ENCODE measurements around the gene COX6B1.

Gene COX6B1

GRCh38 chr19:35696835-35697234 is 48.7 kb downstream of the COX6B1 start:
- Histone ChIP-seq H3K27ac (ENCODE audit: low read length) (no peak overlapping the region), H4K20me1 (ENCODE audit: insufficient read depth, low read length) (no peaks in the 10 kb centered on the region), H3K9me3 (ENCODE audit: insufficient read depth, low read length, severe bottlenecking) (no peaks in the 10 kb centered on the region), H3K9ac (ENCODE audit: low read depth, low read length) (no peak overlapping the region), H3K4me3 (ENCODE audit: low read depth in 1 of 2, low read length in 2 of 2) (no peak overlapping the region), H3K36me3 (ENCODE audit: insufficient read depth, low read length) (no peaks in the 10 kb centered on the region), H3K4me1 (ENCODE audit: insufficient read depth, low read length) (peaks cover 14% of the 10 kb centered on the region), H3K4me2 (ENCODE audit: insufficient read depth, low read length) (no peak overlapping the region), H2AFZ (ENCODE audit: low read depth, low read length) (no peak overlapping the region), H3K79me2 (ENCODE audit: insufficient read depth, low read length) (no peaks in the 10 kb centered on the region), H3K27me3 (ENCODE audit: insufficient read depth, low read length, poor library complexity) (no peaks in the 10 kb centered on the region)
- no peak for ATAC-seq (ENCODE audit: insufficient read depth, low read depth)
- no peak for TF ChIP-seq CTCF (IDR thresholded peaks at IDR 0.05; ENCODE audit: borderline replicate concordance, extremely low read depth, low read length, poor library complexity, severe bottlenecking)
- TF ChIP-seq EZH2 (IDR thresholded peaks at IDR 0.05; ENCODE audit: borderline replicate concordance, low read depth, low read length, severe bottlenecking) = no peak
- DNase-seq = no peak

- Histone ChIP-seq H3K36me3 (ENCODE audit: insufficient read depth, low read length) (no peaks in the 10 kb centered on the region), H3K27me3 (ENCODE audit: insufficient read depth, low read length, poor library complexity) (no peaks in the 10 kb centered on the region), H3K4me3 (ENCODE audit: low read depth in 1 of 2, low read length in 2 of 2) (peak overlapping the region; percentile 21 to 78; a peak in 3 of 4 replicates), H2AFZ (ENCODE audit: low read depth, low read length) (peak overlapping the region; percentile 98), H3K9ac (ENCODE audit: low read depth, low read length) (peak overlapping the region; percentile 57), H4K20me1 (ENCODE audit: insufficient read depth, low read length) (no peaks in the 10 kb centered on the region), H3K27ac (ENCODE audit: low read length) (peak overlapping the region; percentile 75), H3K4me2 (ENCODE audit: insufficient read depth, low read length) (peak overlapping the region; percentile 78), H3K9me3 (ENCODE audit: insufficient read depth, low read length, severe bottlenecking) (no peaks in the 10 kb centered on the region), H3K79me2 (ENCODE audit: insufficient read depth, low read length) (no peaks in the 10 kb centered on the region), H3K4me1 (ENCODE audit: insufficient read depth, low read length) (peaks cover 18% of the 10 kb centered on the region)
- ATAC-seq (ENCODE audit: insufficient read depth, low read depth) = peak; percentile 99
- TF ChIP-seq EZH2 (IDR thresholded peaks at IDR 0.05; ENCODE audit: borderline replicate concordance, low read depth, low read length, severe bottlenecking) (no peak), CTCF (IDR thresholded peaks at IDR 0.05; ENCODE audit: borderline replicate concordance, extremely low read depth, low read length, poor library complexity, severe bottlenecking) (no peak)
- DNase-seq = peak; percentile 98
These were observed 54.3 kb downstream of the COX6B1 start for GRCh38 chr19:35702223-35703012.

- no peak for DNase-seq
- H3K4me2 ChIP-seq (ENCODE audit: insufficient read depth, low read length) = peak overlapping the region; percentile 78; the same call in 1 of the 2 replicates
These were observed 55.2 kb downstream of the COX6B1 start for GRCh38 chr19:35703343-35703742.

More at GRCh38 chr19:35703343-35703742, 55.2 kb downstream of the COX6B1 start:
- Histone ChIP-seq H3K4me1 (ENCODE audit: insufficient read depth, low read length) (peaks cover 18% of the 10 kb centered on the region), H2AFZ (ENCODE audit: low read depth, low read length) (peak overlapping the region; percentile 98; the same call in 1 of the 2 replicates), H3K9ac (ENCODE audit: low read depth, low read length) (no peak overlapping the region; the same call in 1 of the 2 replicates), H4K20me1 (ENCODE audit: insufficient read depth, low read length) (no peaks in the 10 kb centered on the region), H3K4me3 (ENCODE audit: low read depth in 1 of 2, low read length in 2 of 2) (no peak overlapping the region), H3K27me3 (ENCODE audit: insufficient read depth, low read length, poor library complexity) (peaks cover 4% of the 10 kb centered on the region), H3K36me3 (ENCODE audit: insufficient read depth, low read length) (no peaks in the 10 kb centered on the region), H3K79me2 (ENCODE audit: insufficient read depth, low read length) (no peaks in the 10 kb centered on the region), H3K27ac (ENCODE audit: low read length) (no peak overlapping the region), H3K9me3 (ENCODE audit: insufficient read depth, low read length, severe bottlenecking) (no peaks in the 10 kb centered on the region)
- no peak for TF ChIP-seq EZH2 (IDR thresholded peaks at IDR 0.05; ENCODE audit: borderline replicate concordance, low read depth, low read length, severe bottlenecking)
- TF ChIP-seq CTCF (IDR thresholded peaks at IDR 0.05; ENCODE audit: borderline replicate concordance, extremely low read depth, low read length, poor library complexity, severe bottlenecking) = no peak
- ATAC-seq (ENCODE audit: insufficient read depth, low read depth) = no peak

Measured in DND-41 (cell line).